Upper lobe of left lung (tissue), 4 donors: ENCODE measurements around the gene RBM10.

Experiments used
- EP300 ChIP-seq, 4 donors: sonication (generic); formaldehyde crosslinking; IDR thresholded peaks; one replicate each; pipeline ENCODE4 v1.5.1; 2017; ENCODE audit warnings: antibody characterized with exemption in 4 of 4, control low read depth in 2 of 4
- POLR2AphosphoS5 ChIP-seq, 2 donors: sonication (generic); formaldehyde crosslinking; IDR thresholded peaks; one replicate each; pipeline ENCODE4 v1.5.1; 2017; ENCODE audit warnings: antibody characterized with exemption in 2 of 2

- TF ChIP-seq EP300 (IDR thresholded peaks at IDR 0.05) (no peak), POLR2AphosphoS5 (IDR thresholded peaks at IDR 0.05) (no peak)
These were observed 40.2 kb downstream of the RBM10 start for GRCh38 chrX:47185241-47185640.
